Retinal pigment epithelial cell (primary cell): ENCODE measurements around the gene SVOPL.

Experiments
- DNase-seq: peaks from one replicate; pipeline ENCODE4 v3.0.0-alpha.2; 2010; ENCODE audit warnings: low read depth
- H3K4me3 ChIP-seq: 2 replicates; pipeline ENCODE4 v1.5.1; 2011; ENCODE audit warnings: mild to moderate bottlenecking, low read length, control low read depth, moderate library complexity
- TF ChIP-seq, protein P1 (sequence below): conservative IDR thresholded peaks from 2 replicates; pipeline ENCODE4 v1.5.1; 2011; ENCODE audit warnings: low read depth, low read length, control low read depth, inconsistent platforms

SVOPL gene, protein sequence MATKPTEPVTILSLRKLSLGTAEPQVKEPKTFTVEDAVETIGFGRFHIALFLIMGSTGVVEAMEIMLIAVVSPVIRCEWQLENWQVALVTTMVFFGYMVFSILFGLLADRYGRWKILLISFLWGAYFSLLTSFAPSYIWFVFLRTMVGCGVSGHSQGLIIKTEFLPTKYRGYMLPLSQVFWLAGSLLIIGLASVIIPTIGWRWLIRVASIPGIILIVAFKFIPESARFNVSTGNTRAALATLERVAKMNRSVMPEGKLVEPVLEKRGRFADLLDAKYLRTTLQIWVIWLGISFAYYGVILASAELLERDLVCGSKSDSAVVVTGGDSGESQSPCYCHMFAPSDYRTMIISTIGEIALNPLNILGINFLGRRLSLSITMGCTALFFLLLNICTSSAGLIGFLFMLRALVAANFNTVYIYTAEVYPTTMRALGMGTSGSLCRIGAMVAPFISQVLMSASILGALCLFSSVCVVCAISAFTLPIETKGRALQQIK

DNA sequence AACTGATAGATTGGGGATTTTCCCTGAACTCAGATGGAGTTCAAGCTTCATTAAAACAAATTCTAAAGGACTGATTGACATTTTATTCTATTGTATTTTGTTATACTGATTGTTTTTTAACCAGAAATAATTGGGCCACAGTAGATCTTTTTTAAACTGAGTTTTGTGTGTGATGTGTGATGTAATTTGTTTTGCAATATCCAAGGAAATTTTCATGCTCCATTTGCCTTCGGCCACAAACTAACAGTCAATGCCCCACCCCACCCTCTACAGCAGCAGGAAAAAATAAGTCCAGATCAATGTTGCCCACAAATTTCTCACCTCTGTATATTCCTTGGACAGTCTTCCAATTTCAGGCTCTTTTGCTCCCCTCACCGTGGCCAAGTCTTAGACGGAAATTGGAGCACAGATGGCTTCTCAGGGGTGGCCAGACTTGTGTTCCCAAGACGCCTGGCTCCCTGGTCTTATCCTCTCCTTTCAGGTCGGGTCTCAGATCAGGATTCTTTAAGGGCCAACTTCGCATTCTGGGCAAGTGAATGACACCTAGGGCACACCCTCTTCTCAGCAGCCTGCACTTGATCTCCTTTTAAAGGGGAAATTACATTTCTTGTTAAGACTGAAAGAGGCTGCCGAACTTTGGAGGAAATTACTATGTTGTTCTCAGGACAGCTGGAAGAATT is at the start of gene SVOPL:
Gene SVOPL (minus strand): TSS at position 506 of the 680 bp plus-strand sequence. CDS start 22,317 bp downstream, outside the sequence.
- TF ChIP-seq, protein P1, sequence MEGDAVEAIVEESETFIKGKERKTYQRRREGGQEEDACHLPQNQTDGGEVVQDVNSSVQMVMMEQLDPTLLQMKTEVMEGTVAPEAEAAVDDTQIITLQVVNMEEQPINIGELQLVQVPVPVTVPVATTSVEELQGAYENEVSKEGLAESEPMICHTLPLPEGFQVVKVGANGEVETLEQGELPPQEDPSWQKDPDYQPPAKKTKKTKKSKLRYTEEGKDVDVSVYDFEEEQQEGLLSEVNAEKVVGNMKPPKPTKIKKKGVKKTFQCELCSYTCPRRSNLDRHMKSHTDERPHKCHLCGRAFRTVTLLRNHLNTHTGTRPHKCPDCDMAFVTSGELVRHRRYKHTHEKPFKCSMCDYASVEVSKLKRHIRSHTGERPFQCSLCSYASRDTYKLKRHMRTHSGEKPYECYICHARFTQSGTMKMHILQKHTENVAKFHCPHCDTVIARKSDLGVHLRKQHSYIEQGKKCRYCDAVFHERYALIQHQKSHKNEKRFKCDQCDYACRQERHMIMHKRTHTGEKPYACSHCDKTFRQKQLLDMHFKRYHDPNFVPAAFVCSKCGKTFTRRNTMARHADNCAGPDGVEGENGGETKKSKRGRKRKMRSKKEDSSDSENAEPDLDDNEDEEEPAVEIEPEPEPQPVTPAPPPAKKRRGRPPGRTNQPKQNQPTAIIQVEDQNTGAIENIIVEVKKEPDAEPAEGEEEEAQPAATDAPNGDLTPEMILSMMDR: no peak
- H3K4me3 ChIP-seq: no peak within 1 kb of the TSS
- no peak for DNase-seq

DNA sequence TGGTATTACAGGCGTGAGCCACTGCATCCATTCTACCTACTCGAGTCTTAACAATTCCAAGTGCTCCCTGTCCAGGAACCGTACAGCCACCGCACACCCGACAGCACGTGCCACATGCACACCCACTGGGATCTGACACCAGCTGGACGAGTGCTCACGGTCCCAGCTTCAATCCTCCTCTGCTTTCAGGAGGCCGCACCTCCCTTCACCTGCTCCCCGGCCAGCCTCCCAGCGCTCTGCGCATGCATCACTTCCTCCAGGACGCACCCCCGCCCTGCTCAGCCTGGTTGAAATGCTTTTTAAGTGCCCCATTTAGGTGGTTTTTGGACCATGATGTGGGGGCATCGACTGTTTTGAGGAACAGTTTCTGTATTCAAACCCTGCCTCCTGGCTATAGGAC is 49.3 kb upstream of the SVOPL start:
- no peak overlapping the region for H3K4me3 ChIP-seq
- no peak for DNase-seq
- TF ChIP-seq, protein P1: no peak

DNA sequence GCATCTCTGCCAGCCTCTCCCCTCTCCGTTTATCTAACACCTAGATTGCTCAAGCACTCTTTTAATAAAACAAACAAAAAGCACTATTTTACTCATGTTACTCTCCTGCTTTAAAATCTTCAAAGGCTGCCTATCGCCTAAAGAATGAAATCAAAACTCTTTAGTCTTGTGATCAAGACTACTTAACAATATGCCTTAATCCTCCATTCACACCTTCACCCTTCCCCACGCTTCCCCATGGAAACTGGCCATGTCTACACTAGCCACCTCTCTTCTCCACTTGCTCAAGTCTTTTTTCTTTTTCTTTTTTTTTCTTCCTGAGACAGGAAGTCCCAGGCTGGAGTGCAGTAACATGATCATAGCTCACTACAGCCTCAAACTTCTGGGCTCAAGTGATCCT is 48.8 kb upstream of the SVOPL start:
- TF ChIP-seq, protein P1: no peak
- no peak overlapping the region for H3K4me3 ChIP-seq
- DNase-seq: no peak

DNA sequence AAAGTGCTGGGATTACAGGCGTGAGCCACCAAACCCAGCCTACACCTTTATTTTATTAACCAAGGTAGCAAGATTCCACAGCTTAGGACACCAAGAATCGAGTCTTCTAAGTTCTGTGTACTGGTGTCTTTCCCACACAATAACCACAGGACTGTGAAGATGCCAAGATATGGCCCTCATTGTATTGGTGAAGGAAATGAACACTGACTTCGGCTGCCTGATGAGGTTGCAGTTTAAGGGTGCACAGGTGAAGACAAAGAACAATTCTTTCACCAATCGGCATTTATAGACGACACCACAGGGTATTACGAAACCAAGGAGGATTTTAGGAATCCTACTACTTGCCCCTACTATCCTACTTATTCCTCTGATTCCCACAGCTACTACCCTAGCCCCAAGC is 47.5 kb upstream of the SVOPL start:
- TF ChIP-seq, protein P1: no peak
- DNase-seq: no peak
- no peak overlapping the region for H3K4me3 ChIP-seq

DNA sequence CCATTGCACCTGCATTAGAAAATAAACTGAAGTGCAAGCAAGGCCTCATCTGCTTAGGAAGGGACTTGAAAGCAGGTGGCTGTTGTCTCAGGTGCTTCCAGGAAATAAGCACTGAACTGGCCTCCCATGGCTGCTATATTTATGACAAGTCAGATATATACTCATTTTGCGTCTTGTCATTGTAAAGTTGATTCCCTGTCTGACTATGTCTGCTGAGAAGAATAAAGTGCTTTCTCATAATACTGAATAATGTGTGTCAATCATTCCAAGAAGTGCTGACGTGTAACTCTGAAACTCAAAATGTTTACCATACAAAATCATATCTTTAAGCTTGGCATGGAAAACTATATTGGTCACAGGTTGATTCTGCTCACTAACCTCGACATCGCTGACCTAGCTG is 44.9 kb upstream of the SVOPL start:
- no peak overlapping the region for H3K4me3 ChIP-seq
- DNase-seq: no peak
- TF ChIP-seq, protein P1: no peak

DNA sequence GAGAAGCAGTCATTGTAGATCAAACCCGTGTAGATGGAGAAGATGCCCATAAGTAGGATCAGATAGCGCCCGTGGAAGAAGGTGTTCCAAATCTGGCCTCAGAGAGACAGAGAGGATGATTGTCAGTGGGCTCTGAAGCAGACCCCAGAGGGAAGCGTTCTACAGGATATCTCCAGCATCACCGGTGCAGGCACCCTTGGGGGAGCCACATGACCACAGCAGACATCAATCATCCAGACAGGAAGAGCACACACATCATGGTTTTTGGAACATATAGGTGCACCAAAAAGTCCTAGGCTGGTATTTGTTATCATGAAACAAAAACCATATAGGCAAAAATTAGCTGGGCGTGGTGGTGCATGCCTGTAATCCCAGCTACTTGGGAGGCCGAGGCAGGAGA is 44.0 kb upstream of the SVOPL start:
- TF ChIP-seq, protein P1: no peak
- H3K4me3 ChIP-seq: no peak overlapping the region
- no peak for DNase-seq

DNA sequence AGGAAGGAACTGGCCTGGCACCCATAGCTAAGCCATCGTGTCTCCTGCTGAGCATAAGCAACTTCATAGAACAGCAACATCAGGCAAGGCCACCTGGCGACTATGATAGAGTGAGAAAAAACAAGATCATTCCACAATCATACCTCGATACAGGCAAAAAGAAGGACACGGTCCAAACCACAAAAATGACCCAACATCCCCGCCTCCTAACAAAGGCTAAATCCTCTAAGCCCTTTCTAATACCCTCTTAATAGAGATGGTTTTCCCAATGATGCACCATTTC is 40.2 kb upstream of the SVOPL start:
- no peak overlapping the region for H3K4me3 ChIP-seq
- DNase-seq: peak; percentile 55
- TF ChIP-seq, protein P1: no peak
